ENCODE data around the gene PHRF1. TPM values are rescaled to one million over a fixed set of nuclear protein-coding genes. Genes with fewer than 3 reads are reported as not detected.

PHRF1 gene
- total and polyA plus RNA-seq, 9 of the 15 experiments (the other 6 are each of a cell fraction or from before 2014, with no cell fraction given), result 0.07 to 37.2 (median 7.7) TPM

DNA sequence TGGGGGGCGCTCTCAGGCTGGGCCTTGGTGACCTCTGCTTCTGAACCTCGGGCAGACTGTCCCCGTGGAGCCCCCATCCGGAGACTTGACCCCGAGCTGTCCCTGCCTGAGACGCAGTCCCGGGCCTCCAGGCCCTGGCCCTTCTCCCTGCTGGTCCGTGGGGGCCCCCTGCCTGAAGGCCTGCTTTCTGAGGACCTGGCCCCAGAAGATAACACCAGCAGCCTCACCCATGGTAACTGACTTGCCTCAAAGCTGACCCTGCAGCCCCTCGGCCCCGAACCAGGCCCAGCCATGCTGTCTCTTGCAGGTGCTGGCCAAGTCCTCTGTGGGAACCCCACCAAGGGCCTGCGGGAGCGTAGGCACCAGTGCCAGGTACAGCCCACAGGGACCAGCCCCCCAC lies 24.7 kb upstream of the PHRF1 start (continued):
- TF ChIP-seq, protein P1, sequence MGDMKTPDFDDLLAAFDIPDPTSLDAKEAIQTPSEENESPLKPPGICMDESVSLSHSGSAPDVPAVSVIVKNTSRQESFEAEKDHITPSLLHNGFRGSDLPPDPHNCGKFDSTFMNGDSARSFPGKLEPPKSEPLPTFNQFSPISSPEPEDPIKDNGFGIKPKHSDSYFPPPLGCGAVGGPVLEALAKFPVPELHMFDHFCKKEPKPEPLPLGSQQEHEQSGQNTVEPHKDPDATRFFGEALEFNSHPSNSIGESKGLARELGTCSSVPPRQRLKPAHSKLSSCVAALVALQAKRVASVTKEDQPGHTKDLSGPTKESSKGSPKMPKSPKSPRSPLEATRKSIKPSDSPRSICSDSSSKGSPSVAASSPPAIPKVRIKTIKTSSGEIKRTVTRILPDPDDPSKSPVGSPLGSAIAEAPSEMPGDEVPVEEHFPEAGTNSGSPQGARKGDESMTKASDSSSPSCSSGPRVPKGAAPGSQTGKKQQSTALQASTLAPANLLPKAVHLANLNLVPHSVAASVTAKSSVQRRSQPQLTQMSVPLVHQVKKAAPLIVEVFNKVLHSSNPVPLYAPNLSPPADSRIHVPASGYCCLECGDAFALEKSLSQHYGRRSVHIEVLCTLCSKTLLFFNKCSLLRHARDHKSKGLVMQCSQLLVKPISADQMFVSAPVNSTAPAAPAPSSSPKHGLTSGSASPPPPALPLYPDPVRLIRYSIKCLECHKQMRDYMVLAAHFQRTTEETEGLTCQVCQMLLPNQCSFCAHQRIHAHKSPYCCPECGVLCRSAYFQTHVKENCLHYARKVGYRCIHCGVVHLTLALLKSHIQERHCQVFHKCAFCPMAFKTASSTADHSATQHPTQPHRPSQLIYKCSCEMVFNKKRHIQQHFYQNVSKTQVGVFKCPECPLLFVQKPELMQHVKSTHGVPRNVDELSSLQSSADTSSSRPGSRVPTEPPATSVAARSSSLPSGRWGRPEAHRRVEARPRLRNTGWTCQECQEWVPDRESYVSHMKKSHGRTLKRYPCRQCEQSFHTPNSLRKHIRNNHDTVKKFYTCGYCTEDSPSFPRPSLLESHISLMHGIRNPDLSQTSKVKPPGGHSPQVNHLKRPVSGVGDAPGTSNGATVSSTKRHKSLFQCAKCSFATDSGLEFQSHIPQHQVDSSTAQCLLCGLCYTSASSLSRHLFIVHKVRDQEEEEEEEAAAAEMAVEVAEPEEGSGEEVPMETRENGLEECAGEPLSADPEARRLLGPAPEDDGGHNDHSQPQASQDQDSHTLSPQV (IDR thresholded peaks at IDR 0.05), result peak; percentile 28; the same call in 1 of the 2 replicates

DNA sequence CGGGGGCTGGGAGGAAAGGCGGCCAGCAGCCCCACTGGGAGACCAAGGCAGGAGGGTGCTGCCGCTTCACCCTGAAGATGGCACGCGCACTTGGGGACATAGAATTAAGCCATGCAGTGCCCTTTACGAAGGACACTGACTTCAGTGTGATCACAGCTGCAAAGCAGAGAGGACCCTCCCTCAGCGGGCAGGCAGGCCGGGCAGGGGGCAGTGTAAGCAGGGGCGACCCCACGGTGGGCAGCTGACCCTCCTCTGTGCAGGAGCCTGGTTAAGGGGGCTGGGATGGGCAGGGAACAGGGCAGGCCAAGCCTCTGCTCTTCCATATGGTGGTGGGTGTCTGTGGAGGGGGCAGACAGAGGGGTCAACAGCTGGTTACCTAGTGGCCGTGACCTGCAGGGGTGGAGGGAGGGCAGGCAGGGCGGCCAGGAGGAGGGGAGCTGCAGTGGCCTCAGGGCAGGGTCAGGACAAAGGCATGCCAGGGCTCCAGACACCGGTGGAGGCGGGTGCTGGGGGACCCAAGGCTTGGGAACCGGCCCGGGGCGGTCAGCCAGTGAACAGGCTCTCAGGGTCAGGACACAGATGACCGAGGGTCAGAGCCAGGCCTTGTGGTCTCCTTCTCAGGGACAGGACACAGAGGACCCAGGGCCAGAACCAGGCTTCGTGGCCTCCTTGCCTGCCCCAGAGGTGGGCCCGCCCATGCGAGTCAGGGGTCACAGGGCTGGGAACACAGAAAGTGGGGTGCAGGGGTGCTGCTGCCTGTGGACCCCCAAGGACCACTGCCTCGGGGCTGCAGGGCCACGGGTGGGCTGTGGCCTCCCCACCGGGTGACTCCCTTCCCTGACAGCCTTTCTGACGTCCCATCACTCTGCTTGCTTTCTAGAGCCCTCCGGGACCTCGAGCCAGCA lies 22.9 kb upstream of the PHRF1 start:
- no peaks in the 10 kb centered on the region for H3K79me2 ChIP-seq (ENCODE audit: control insufficient read depth, insufficient read depth, low read length)
- H2AFZ ChIP-seq (ENCODE audit: low read depth, low read length), result no peak overlapping the region
- 79% methylated on average over 21 of the region's 27 CpGs for WGBS (ENCODE audit: insufficient coverage, low coverage, missing lambda C conversion rate)
- ChIA-PET CTCF (ENCODE audit: low intra/inter-chr PET ratio) (no interaction called here), POLR2A (interaction anchor here (1.5 kb wide), 1 partner anchor 34 kb away, joined by 4 read pairs; no protein-coding TSS in a partner anchor)
- peaks cover 13 to 94% of the 10 kb centered on the region in 2 experiments; a peak in 4 of 5 replicates for H3K4me1 ChIP-seq (replicated peaks in 1 of 2; ENCODE audit: control insufficient read depth in 2 of 2, insufficient read depth in 2 of 2, low read length in 2 of 2)
- H3K36me3 ChIP-seq (ENCODE audit: control insufficient read depth, insufficient read depth, low read length), result no peaks in the 10 kb centered on the region
- H3K9ac ChIP-seq (ENCODE audit: insufficient read depth in 1 of 2, low read depth in 2 of 2, low read length in 2 of 2), result peak overlapping the region in 1 of 2 experiments; percentile 85; a peak in 1 of 4 replicates
- in situ Hi-C loops (cut with MboI), result no loop called here
- FAIRE-seq (no peak), DNase-seq (ENCODE audit: extremely low read depth in 1 of 4, low spot score in 3 of 4) (no peak), ATAC-seq (no peak)
- H3K4me3 ChIP-seq, result no peak overlapping the region
- H3K4me2 ChIP-seq (ENCODE audit: insufficient read depth, low read length), result no peak overlapping the region
- no TSS peak for BruUV-seq (replicated peaks)
- no peaks in the 10 kb centered on the region for H4K20me1 ChIP-seq (replicated peaks; ENCODE audit: control insufficient read depth, insufficient read depth, low read length)
- H3K27ac ChIP-seq (ENCODE audit: extremely low read depth, low read depth, low read length), result no peak overlapping the region
- no peaks in the 10 kb centered on the region for H3K27me3 ChIP-seq (ENCODE audit: control insufficient read depth in 2 of 2, insufficient read depth in 2 of 2, low read length in 2 of 2)
- no peaks in the 10 kb centered on the region for H3K9me1 ChIP-seq (ENCODE audit: control insufficient read depth, insufficient read depth, low read length)
- intact Hi-C loops (cut with micrococcal nuclease), result loop anchor here (5.0 to 10.0 kb wide), 3 partner anchors 61 to 174 kb away; partner anchors contain the start of genes DEAF1, IRF7 and TMEM80
- H3K9me3 ChIP-seq (replicated peaks; ENCODE audit: control insufficient read depth, insufficient read depth, low read depth, low read length), result no peaks in the 10 kb centered on the region
- TF ChIP-seq ZBTB7A (IDR thresholded peaks at IDR 0.05; ENCODE audit: borderline replicate concordance, control insufficient read depth, low read depth, low read length), result peak; percentile 14; the same call in 1 of the 2 replicates
- TF ChIP-seq SMC3 (conservative IDR thresholded peaks at IDR 0.05; ENCODE audit: insufficient read depth, low read depth, low read length), result no peak
- TF ChIP-seq TFAM (CRISPR knock-in tag; conservative IDR thresholded peaks at IDR 0.05), result no peak
- no peak for TF ChIP-seq POLR2AphosphoS5 (IDR thresholded peaks at IDR 0.05; ENCODE audit: control insufficient read depth, insufficient read depth, low read depth, low read length)
- TF ChIP-seq ELF1 (tag; IDR thresholded peaks at IDR 0.05), result no peak
- no peak for TF ChIP-seq PHF20 (IDR thresholded peaks at IDR 0.05; ENCODE audit: partially characterized antibody)
- peak; percentile 25; the same call in 1 of the 2 replicates for TF ChIP-seq TFAP4 (CRISPR knock-in tag; IDR thresholded peaks at IDR 0.05; ENCODE audit: borderline replicate concordance)
- TF ChIP-seq SREBF1 (IDR thresholded peaks at IDR 0.05; ENCODE audit: borderline replicate concordance, low read depth, low read length), result no peak
- no peak for TF ChIP-seq RAD21 (CRISPR knock-in tag; conservative IDR thresholded peaks at IDR 0.05 in 1 of 2, IDR thresholded peaks at IDR 0.05 in 1 of 2)
- no peak for TF ChIP-seq KLF10 (CRISPR knock-in tag; IDR thresholded peaks at IDR 0.05)
- TF ChIP-seq ZNF263 (CRISPR knock-in tag; IDR thresholded peaks at IDR 0.05; ENCODE audit: borderline replicate concordance), result no peak
- no peak for TF ChIP-seq PTTG1 (tag; IDR thresholded peaks at IDR 0.05; ENCODE audit: low read depth)

Data from K562 (cell line).